K562 (cell line): ENCODE measurements around the gene ADIPOR1. TPM values are rescaled to one million over a fixed set of nuclear protein-coding genes. Genes with fewer than 3 reads are reported as not detected.

Experiments
- ADNP ChIP-seq: fragments of 200-800 bp; sonication (Bioruptor generic); IDR thresholded peaks from 2 replicates; pipeline ENCODE4 v1.6.1; 2016; ENCODE audit warnings: missing genetic modification characterization, missing compliant biosample characterization
- ATF3 ChIP-seq, 2 experiments: fragments of 450-650 bp in 1 of 2; sonication (generic) in 1 of 2; formaldehyde crosslinking in 1 of 2; IDR thresholded peaks in 1 of 2; conservative IDR thresholded peaks in 1 of 2; 2 replicates each; pipeline versions ENCODE4 v1.6.1 to v1.8.1; 2016 to 2023; ENCODE audit warnings: mild to moderate bottlenecking in 2 of 2, moderate library complexity in 2 of 2, inconsistent platforms in 1 of 2, missing genetic modification reagents in 1 of 2
- CC2D1A ChIP-seq: fragments of 450-650 bp; IDR thresholded peaks from 2 replicates; pipeline ENCODE4 v1.6.1; 2017; ENCODE audit warnings: mild to moderate bottlenecking
- EHMT2 ChIP-seq: fragments of 450-650 bp; IDR thresholded peaks from 2 replicates; pipeline ENCODE4 v1.6.1; 2018; ENCODE audit warnings: antibody characterized with exemption
- HMGN3 ChIP-seq: IDR thresholded peaks from 2 replicates; pipeline ENCODE4 v1.6.1; 2011; ENCODE audit warnings: borderline replicate concordance, low read depth, mild to moderate bottlenecking, mixed read lengths, low read length; ENCODE audit not compliant: insufficient read length; ENCODE audit errors: extremely low read depth
- HNRNPH1 ChIP-seq: fragments of 200-400 bp; formaldehyde crosslinking; optimal IDR thresholded peaks from 2 replicates; pipeline ENCODE3; 2017; ENCODE audit warnings: low read depth, mild to moderate bottlenecking, low read length, moderate library complexity
- IFI16 ChIP-seq: fragments of 250-450 bp; sonication (Bioruptor Pico); IDR thresholded peaks from 2 replicates; pipeline ENCODE4 v2.1.2; 2022; ENCODE audit warnings: mild to moderate bottlenecking, inconsistent platforms
- L3MBTL2 ChIP-seq: fragments of 450-650 bp; IDR thresholded peaks from 2 replicates; pipeline ENCODE4 v1.6.1; 2016; ENCODE audit warnings: mild to moderate bottlenecking, moderate library complexity
- MBD2 ChIP-seq: sonication (generic); IDR thresholded peaks from 2 replicates; pipeline ENCODE4 v1.6.1; 2016; ENCODE audit warnings: low read depth, borderline replicate concordance
- NCOA2 ChIP-seq, 2 experiments: fragments of 450-650 bp; IDR thresholded peaks; 2 replicates each; pipeline ENCODE4 v1.6.1; 2018; ENCODE audit warnings: mild to moderate bottlenecking in 2 of 2, moderate library complexity in 1 of 2; ENCODE audit not compliant: partially characterized antibody in 2 of 2
- NRF1 ChIP-seq, 2 experiments: fragments of 450-650 bp; IDR thresholded peaks in 1 of 2; conservative IDR thresholded peaks in 1 of 2; 2 replicates each; pipeline ENCODE4 v1.6.1; 2014; ENCODE audit warnings: mild to moderate bottlenecking in 2 of 2
- PKNOX1 ChIP-seq: fragments of 450-650 bp; IDR thresholded peaks from 2 replicates; pipeline ENCODE4 v1.6.1; 2016
- POLR2A ChIP-seq: fragments of 450-650 bp; conservative IDR thresholded peaks from 2 replicates; pipeline ENCODE4 v1.6.1; 2016
- POLR2AphosphoS5 ChIP-seq: IDR thresholded peaks from 2 replicates; pipeline ENCODE4 v1.6.1; 2011; ENCODE audit warnings: mild to moderate bottlenecking, low read depth, low read length, moderate library complexity; ENCODE audit not compliant: control insufficient read depth, insufficient read depth
- RCOR1 ChIP-seq, 2 experiments: IDR thresholded peaks; 2 replicates each; pipeline ENCODE4 v1.6.1; 2012; ENCODE audit warnings: low read depth in 2 of 2, low read length in 2 of 2, borderline replicate concordance in 1 of 2, improper control_type of control experiment in 1 of 2
- SMAD3 ChIP-seq: fragments of 450-650 bp; formaldehyde crosslinking; conservative IDR thresholded peaks from 2 replicates; pipeline ENCODE4 v1.4.0; 2020; ENCODE audit warnings: mild to moderate bottlenecking
- SMARCA4 ChIP-seq: fragments of 450-650 bp; IDR thresholded peaks from 2 replicates; pipeline ENCODE4 v1.6.1; 2016
- TEAD2 ChIP-seq: fragments of 450-650 bp; IDR thresholded peaks from 2 replicates; pipeline ENCODE4 v1.6.1; 2016; ENCODE audit warnings: missing genetic modification characterization, control low read depth, missing compliant biosample characterization
- ZNF212 ChIP-seq: fragments of 450-650 bp; formaldehyde crosslinking; IDR thresholded peaks from 2 replicates; pipeline ENCODE4 v1.4.0; 2020; ENCODE audit warnings: mild to moderate bottlenecking
- ZNF274 ChIP-seq: IDR thresholded peaks from 2 replicates; pipeline ENCODE4 v1.6.1; 2011; ENCODE audit warnings: low read depth, mild to moderate bottlenecking, low read length, moderate library complexity, borderline replicate concordance
- ZNF76 ChIP-seq: fragments of 250-450 bp; sonication (Bioruptor Pico); IDR thresholded peaks from 2 replicates; pipeline ENCODE4 v1.4.0; 2020; ENCODE audit warnings: mild to moderate bottlenecking, moderate library complexity, borderline replicate concordance
- ZNF778 ChIP-seq: fragments of 450-650 bp; formaldehyde crosslinking; IDR thresholded peaks from 2 replicates; pipeline ENCODE4 v1.4.0; 2020; ENCODE audit warnings: mild to moderate bottlenecking, moderate library complexity
- polyA plus RNA-seq, 8 experiments: library from polyadenylated mRNA; depleted of rRNA in 4 of 8; stranded (reverse) in 5 of 8; unstranded in 3 of 8; fragments of >200 nt; fragmentation: Nextera tagmentation in 2 of 8; fragmentation: Illumina TruSeq in 1 of 8; extraction: Ambion mirVana in 2 of 8; extraction: Trizol in 1 of 8; gene quantifications; 2 replicates each; pipeline versions ENCODE4 v1.2.1 to v1.2.3, GENCODE V29; 2011 to 2014; ENCODE audit warnings: inconsistent platforms in 1 of 8, missing spikeins in 1 of 8
- total RNA-seq, 7 experiments: library from RNA; depleted of rRNA in 6 of 7; stranded (reverse); fragments of >200 nt in 6 of 7; fragmentation: Illumina TruSeq in 2 of 7; extraction: Trizol in 2 of 7; gene quantifications; 2 replicates each; pipeline versions ENCODE4 v1.2.1 to v1.2.3, GENCODE V29; 2011 to 2021; ENCODE audit warnings: low replicate concordance in 1 of 7
- TF ChIP-seq, protein P1 (sequence below): fragments of 250-450 bp; sonication (Bioruptor Pico); IDR thresholded peaks from 2 replicates; pipeline ENCODE4 v1.4.0; 2020; ENCODE audit warnings: mild to moderate bottlenecking, moderate library complexity

The ADIPOR1 gene
- total and polyA plus RNA-seq, 9 of the 15 experiments (the other 6 are each of a cell fraction or from before 2014, with no cell fraction given), result 29.0 to 217 (median 100) TPM

DNA sequence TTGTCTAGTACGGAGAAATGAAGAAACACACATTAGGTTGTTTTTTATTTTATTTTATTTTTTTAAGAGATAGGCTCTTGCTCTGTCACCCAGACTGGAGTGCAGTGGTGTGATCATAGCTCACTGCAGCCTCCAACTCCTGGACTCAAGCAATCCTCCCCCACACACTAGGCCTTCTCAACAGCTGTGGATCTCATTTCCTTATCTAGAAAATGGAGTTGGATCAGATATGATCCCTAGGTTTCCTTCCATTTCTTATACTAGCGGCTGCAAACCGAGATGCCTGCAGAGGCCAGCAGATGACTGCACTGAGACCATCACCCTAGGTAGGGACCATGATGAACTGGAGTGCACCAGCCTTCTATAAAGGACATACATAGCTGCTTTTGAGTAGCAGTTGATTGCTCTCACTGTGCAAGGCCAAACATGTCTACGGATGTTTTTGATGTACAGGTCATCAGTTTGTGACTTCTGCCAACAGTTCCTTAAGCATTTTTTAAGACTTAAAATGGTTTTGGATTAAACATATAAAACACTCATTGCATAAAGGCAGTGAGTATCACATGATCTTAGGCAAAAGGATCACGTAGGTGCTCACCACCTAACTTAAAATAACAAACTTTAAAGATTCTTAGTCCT, 19.7 kb downstream of the ADIPOR1 start (continued):
- TF ChIP-seq ZNF778 (CRISPR knock-in tag) (no peak), HMGN3 (no peak), NRF1 (conservative IDR thresholded peaks at IDR 0.05 in 1 of 2, IDR thresholded peaks at IDR 0.05 in 1 of 2) (0 out of 4 replicates have a peak, but pooled peaks of 1 of the 2 experiments have one; percentile 19), RCOR1 (IDR thresholded peaks at IDR 0.05; ENCODE audit: borderline replicate concordance in 1 of 2, low read depth in 2 of 2, low read length in 2 of 2) (peak in 1 of 2 experiments; percentile 85; a peak in 2 of 4 replicates), CC2D1A (peak; percentile 89), ZNF212 (no peak), ADNP (tag) (peak; percentile 56; the same call in 1 of the 2 replicates), SMARCA4 (peak; percentile 87), POLR2A (no peak), NCOA2 (IDR thresholded peaks at IDR 0.05; ENCODE audit: partially characterized antibody in 2 of 2) (no peak), ZNF274 (no peak), POLR2AphosphoS5 (0 out of 2 replicates have a peak, but pooled peaks have one; percentile 32), SMAD3 (no peak), IFI16 (no peak), PKNOX1 (0 out of 2 replicates have a peak, but pooled peaks have one; percentile 16), MBD2 (peak; percentile 55; the same call in 1 of the 2 replicates), HNRNPH1 (no peak), EHMT2 (0 out of 2 replicates have a peak, but pooled peaks have one; percentile 28), ZNF76 (CRISPR knock-in tag) (no peak), L3MBTL2 (peak; percentile 26; the same call in 1 of the 2 replicates), ATF3 (IDR thresholded peaks at IDR 0.05) (no peak; the same call in 1 of the 2 replicates), ATF3 (CRISPR knock-in tag; conservative IDR thresholded peaks at IDR 0.05) (0 out of 2 replicates have a peak, but pooled peaks have one; percentile 32), TEAD2 (0 out of 2 replicates have a peak, but pooled peaks have one; percentile 11)
- TF ChIP-seq, protein P1, sequence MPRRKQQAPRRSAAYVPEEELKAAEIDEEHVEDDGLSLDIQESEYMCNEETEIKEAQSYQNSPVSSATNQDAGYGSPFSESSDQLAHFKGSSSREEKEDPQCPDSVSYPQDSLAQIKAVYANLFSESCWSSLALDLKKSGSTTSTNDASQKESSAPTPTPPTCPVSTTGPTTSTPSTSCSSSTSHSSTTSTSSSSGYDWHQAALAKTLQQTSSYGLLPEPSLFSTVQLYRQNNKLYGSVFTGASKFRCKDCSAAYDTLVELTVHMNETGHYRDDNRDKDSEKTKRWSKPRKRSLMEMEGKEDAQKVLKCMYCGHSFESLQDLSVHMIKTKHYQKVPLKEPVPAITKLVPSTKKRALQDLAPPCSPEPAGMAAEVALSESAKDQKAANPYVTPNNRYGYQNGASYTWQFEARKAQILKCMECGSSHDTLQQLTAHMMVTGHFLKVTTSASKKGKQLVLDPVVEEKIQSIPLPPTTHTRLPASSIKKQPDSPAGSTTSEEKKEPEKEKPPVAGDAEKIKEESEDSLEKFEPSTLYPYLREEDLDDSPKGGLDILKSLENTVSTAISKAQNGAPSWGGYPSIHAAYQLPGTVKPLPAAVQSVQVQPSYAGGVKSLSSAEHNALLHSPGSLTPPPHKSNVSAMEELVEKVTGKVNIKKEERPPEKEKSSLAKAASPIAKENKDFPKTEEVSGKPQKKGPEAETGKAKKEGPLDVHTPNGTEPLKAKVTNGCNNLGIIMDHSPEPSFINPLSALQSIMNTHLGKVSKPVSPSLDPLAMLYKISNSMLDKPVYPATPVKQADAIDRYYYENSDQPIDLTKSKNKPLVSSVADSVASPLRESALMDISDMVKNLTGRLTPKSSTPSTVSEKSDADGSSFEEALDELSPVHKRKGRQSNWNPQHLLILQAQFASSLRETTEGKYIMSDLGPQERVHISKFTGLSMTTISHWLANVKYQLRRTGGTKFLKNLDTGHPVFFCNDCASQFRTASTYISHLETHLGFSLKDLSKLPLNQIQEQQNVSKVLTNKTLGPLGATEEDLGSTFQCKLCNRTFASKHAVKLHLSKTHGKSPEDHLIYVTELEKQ (CRISPR knock-in tag), result no peak
